Kidney glomerular epithelial cell (primary cell): ENCODE data around the gene ATAD5.
"Not testable (repeated sequence)": the region's sequence is repeated elsewhere in the genome, so short reads cannot be mapped to it uniquely, and the experiment has no call there.

Experiments
- DNase-seq: peaks from one replicate; lab custom pipeline; 2025; lab: John Stamatoyannopoulos, UW

Gene ATAD5

GRCh38 chr17:30831663-30832437 lies at the start of gene ATAD5:
Gene ATAD5, plus strand, starts transcription at chr17:30831966. Its CDS starts 382 bp downstream, at chr17:30832348.
- peak; percentile 88 for DNase-seq

DNA sequence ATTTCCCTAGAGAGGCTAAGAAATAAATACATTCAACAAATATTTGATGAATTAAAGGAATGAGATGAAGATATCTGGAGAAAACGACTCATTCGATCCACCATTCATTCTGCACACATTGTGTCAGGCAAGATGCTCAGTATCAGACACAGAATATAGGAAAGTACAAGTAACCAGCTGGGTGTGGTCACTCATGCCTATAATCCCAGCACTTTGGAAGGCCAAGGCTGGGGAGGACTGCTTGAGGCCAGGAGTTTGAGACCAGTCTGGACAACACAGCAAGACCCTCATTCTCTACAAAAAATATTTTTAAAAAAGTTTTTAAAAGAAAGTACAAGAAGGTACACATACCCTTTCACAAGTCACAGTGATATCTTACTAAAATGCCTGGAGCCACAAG lies 49.6 kb upstream of the ATAD5 start:
- DNase-seq: no peak

DNA sequence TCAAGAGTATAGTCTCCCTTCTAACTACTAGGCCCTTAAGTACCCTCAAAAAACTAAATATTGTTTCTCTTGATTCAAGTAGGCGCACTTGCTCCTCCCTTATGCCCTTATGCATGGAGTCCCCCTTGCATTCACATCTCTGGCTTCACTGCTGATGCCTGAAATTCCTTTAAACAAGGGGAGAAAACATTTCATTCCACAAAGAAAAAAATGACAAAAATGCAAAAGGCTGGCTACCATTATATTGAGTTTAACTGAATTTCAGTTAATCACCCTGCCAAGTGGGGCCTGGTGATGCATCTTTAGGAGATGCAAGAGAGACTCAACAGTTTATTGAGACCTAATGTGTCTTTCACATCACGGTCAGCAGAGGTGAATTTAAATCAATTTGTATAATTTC lies 42.8 kb upstream of the ATAD5 start:
- peak; percentile 27 for DNase-seq

- DNase-seq: no peak
These were observed 41.5 kb upstream of the ATAD5 start for GRCh38 chr17:30790279-30790678.

DNA sequence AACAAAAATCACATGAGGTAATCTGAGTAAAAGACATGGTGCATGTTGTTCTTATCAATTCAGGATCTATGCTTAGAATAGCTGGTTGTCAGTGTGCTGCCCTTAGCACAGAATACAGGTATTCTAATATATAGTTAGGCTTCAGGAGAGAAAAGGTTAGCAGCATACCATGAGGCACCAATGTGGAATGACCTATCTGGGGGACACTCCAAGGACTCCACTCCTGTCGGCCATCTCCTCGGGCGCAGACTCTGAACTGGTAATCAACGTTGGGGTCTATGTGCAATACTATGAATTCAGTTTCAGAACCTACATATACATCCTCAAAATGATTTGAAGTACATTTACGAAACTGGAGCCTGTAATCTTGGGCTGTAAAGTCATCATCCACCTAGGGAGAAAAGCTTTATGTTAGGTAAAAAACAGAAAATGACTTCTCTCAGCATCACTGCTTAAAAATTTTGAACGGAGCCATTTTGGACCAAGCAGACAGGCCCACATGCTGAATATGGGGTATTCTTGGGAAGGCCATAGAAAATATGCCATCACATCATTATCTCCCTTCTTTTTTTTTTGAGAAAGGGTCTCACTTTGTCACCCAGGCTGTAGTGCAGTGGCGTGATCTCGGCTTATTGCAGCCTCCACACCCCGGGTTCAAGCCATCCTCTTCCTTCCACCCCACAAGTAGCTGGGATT lies 38.3 kb upstream of the ATAD5 start:
- DNase-seq: no peak

GRCh38 chr17:30794372-30794771 lies 37.4 kb upstream of the ATAD5 start:
- DNase-seq: no peak

DNA sequence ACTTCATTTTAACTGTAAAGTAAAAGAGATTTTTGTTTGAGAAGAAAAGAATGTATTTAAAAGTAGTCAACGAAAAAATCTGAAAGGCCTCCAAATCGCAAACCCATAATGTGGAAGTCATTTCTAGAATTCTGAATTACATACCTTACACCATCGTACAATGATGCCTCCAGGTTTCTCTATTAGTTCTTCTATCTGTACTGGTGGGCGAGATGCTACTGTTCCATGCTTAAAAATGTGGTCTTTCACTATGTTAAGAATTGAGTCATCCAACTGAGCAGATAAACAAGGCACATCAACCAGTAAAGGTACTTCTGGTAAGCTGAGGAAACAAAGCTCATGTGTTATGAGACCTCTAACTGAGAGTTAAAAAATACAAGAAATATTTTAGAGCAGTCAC lies 35.8 kb upstream of the ATAD5 start:
- DNase-seq: no peak

DNA sequence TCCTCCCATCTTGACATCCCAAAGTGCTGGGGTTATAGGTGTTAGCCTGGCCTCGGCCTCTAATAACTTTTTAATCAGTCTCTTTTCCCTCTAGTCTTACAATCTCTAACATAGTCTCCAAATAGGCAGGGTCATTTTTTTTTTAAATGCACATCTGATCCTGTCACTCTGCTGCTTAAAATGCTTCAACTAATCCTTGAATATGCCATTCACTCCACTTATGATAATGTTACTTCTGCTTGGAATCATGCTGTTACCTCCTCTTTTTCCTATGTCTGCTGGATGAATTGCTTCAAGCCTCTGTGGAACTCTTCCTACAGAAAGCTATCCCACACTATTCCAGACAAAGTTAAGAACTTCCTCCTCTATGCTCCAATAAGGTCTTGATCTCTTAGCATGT lies 30.1 kb upstream of the ATAD5 start:
- DNase-seq: no peak

DNA sequence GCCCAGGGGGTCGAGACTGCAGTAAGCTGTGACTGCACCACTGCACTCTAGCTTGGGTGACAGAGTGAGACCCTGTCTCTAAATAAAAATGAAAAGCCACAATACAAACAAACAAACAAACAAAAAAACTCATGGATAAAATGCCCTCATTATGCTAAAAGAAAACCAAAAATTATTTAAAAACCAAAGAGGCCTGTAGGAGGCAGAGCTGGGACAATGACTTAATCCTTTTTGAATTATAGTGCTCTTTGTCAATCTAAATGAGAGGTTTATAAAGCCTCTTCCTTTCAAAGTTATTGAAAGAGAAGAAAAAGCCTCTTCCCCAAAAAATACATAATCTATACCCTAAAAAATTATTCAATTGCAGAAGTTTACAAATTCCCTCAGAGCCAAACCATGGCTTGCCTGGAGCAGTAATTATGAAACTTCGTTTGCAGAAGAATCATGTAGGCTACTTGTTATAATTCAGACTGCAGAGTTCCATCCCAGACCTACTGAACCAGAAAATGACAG lies 25.8 kb upstream of the ATAD5 start:
- DNase-seq: no peak

- DNase-seq: no peak
These were observed 23.9 kb upstream of the ATAD5 start for GRCh38 chr17:30807896-30808295.

GRCh38 chr17:30808785-30809286 lies 22.9 kb upstream of the ATAD5 start:
- DNase-seq: no peak

DNA sequence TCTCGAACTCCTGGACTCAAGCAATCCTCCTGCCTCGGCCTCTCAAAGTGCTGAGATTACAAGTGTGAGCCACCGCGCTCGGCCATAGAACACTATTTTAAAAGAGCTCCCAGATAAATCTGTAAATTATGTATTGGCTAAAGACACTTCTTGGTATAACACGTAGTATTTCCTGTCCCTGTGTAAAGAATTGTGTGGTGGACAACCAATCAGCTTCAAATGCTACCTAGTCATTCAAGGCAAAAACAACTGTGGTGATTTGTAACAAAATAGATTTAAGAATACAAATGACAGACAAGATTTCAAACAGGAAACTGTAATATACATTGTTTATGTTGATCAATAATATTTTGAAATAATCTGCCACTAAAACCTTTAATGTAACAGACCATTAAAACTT lies 21.9 kb upstream of the ATAD5 start:
- DNase-seq: no peak

DNA sequence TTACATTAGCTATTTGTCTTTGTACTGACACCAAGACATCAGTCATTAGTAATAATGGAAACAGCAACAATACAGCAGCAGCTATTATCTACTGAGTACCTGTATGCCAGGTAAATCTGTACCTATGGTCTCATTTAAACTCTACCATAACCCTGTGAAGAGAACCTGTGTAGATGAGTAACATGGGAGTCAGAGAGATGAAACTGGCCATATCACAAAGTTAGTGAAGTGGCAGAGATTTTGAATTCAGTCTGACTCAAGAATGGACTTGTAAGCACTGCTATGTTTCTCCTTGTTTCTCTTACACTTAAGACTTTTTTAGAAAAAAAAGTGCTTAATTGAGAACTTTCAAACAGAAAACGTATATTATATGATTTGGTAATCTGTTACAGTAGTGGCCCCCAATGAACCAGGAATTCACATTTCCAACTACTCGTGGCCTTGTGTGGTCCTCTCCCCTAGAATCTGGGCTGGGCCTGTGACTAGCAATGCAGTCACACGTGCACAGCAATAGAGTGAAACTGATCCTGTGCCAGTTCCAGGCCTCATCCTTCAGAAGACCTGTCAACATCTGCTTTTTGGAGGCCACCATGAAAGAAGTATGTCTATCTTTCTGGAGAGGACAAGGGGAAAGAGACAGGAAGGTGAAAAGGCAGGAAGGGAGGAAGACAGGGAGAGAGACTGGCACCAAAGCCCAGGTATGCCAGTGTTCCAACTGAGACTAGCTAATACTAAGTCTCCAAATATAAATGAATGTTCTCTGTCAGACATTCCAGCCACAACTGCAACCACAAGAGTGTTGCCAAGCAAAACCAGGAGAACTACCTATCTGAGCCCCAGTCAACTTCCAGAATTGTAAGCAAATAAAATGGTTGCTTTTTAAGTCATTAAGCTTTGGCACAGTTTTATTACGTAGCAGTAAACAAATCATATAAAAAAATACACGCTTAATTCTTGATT lies 19.3 kb upstream of the ATAD5 start:
- DNase-seq: peak; percentile 13

GRCh38 chr17:30814236-30814635 lies 17.5 kb upstream of the ATAD5 start:
- not testable (repeated sequence) for DNase-seq

GRCh38 chr17:30814860-30815259 lies 16.9 kb upstream of the ATAD5 start:
- DNase-seq: not testable (repeated sequence)

- no peak for DNase-seq
These were observed 15.6 kb upstream of the ATAD5 start for GRCh38 chr17:30816165-30816564.

- no peak for DNase-seq
These were observed 11.6 kb upstream of the ATAD5 start for GRCh38 chr17:30819971-30820705.

GRCh38 chr17:30821871-30822723 lies 9.7 kb upstream of the ATAD5 start:
- no peak for DNase-seq

DNA sequence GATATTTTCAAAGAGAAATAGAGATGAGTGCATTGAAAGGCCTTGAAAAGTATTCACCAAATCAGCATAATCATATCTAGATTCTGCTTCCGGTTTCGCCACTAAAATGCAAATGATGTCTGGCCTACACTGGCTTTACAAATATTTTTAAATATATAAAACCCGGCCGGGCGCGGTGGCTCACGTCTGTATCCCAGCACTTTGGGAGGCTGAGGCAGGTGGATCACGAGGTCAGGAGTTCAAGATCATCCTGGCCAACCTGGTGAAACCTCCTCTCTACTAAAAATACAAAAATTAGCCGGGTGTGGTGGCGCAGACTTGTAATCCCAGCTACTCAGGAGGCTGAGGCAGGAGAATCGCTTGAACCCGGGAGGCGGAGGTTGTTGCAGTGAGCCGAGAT lies 8.8 kb upstream of the ATAD5 start:
- DNase-seq: not testable (repeated sequence)

GRCh38 chr17:30823421-30823820 lies 8.3 kb upstream of the ATAD5 start:
- no peak for DNase-seq
